Tibial nerve (tissue), 4 donors: ENCODE results near the gene NUCKS1.

ENCODE experiments used
- EP300 ChIP-seq, 2 donors: sonication (generic); formaldehyde crosslinking; IDR thresholded peaks; one replicate each; pipeline ENCODE4 v1.6.1; 2017; ENCODE audit warnings: antibody characterized with exemption in 2 of 2, mild to moderate bottlenecking in 1 of 2
- TF ChIP-seq, protein P1 (sequence below), 5 experiments: fragments of 200-600 bp in 3 of 5; fragments of 450-650 bp in 2 of 5; sonication (generic) in 3 of 5; IDR thresholded peaks; one replicate each; pipeline ENCODE4 v1.5.1; 2016 to 2019; ENCODE audit warnings: antibody characterized with exemption in 5 of 5, mild to moderate bottlenecking in 3 of 5, moderate library complexity in 2 of 5

DNA sequence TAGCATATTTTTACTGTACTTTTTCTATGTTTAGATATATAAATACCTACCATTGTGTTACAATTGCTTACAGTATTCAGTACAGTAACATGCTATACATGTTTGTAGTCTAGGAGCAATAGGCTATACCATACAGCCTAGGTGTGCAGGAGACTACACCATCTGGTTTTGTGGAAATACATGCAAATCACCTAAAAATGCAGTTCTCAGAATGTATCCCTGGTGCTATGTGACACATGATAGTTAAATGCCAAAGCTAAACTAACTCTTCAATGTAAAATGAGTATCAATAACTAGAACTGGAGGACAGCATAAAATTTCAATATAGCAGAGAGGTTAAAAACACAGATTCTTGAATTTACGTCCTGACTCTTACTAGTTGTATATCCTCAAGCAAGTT, 14.8 kb downstream of the NUCKS1 start:
- TF ChIP-seq, protein P1, sequence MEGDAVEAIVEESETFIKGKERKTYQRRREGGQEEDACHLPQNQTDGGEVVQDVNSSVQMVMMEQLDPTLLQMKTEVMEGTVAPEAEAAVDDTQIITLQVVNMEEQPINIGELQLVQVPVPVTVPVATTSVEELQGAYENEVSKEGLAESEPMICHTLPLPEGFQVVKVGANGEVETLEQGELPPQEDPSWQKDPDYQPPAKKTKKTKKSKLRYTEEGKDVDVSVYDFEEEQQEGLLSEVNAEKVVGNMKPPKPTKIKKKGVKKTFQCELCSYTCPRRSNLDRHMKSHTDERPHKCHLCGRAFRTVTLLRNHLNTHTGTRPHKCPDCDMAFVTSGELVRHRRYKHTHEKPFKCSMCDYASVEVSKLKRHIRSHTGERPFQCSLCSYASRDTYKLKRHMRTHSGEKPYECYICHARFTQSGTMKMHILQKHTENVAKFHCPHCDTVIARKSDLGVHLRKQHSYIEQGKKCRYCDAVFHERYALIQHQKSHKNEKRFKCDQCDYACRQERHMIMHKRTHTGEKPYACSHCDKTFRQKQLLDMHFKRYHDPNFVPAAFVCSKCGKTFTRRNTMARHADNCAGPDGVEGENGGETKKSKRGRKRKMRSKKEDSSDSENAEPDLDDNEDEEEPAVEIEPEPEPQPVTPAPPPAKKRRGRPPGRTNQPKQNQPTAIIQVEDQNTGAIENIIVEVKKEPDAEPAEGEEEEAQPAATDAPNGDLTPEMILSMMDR (IDR thresholded peaks at IDR 0.05): no peak
- TF ChIP-seq EP300 (IDR thresholded peaks at IDR 0.05): no peak
